D341Med (cell line): Measurements from ENCODE around the gene RAD51B.
"Not testable (repeated sequence)": the region's sequence is repeated elsewhere in the genome, so short reads cannot be mapped to it uniquely, and the experiment has no call there.

Experiments used
- DNase-seq: peaks from one replicate; pipeline ENCODE4 v3.0.0; 2012; ENCODE audit warnings: low spot score

The RAD51B gene

GRCh38 chr14:68081489-68081888 lies 261.9 kb downstream of the RAD51B start:
- no peak for DNase-seq

- DNase-seq, result no peak
Measured at GRCh38 chr14:68082698-68083291, 263.2 kb downstream of the RAD51B start.

- no peak for DNase-seq
Measured at GRCh38 chr14:68084256-68084655, 264.7 kb downstream of the RAD51B start.

- DNase-seq, result no peak
Measured at GRCh38 chr14:68085742-68086141, 266.2 kb downstream of the RAD51B start.

DNA sequence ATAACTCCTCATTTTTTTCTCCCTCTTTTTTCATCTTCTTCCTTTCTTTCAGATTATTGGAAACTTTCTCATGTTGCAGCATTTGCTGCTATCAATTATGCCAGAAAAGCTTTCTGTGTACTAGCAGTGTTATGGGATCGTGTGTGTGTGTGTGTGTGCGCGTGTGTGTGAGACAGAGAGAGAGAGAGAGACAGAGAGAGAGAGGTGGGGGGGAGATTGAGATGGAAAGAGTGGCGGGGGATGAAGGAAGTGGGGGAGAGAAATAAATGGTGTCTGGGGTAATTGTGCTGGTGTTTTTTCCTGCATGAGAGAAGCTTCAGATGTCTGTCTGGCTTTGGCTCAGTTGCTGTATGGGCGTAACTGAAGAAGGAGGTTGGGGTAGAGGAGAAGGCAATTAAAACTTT lies 268.9 kb downstream of the RAD51B start:
- DNase-seq, result no peak

DNA sequence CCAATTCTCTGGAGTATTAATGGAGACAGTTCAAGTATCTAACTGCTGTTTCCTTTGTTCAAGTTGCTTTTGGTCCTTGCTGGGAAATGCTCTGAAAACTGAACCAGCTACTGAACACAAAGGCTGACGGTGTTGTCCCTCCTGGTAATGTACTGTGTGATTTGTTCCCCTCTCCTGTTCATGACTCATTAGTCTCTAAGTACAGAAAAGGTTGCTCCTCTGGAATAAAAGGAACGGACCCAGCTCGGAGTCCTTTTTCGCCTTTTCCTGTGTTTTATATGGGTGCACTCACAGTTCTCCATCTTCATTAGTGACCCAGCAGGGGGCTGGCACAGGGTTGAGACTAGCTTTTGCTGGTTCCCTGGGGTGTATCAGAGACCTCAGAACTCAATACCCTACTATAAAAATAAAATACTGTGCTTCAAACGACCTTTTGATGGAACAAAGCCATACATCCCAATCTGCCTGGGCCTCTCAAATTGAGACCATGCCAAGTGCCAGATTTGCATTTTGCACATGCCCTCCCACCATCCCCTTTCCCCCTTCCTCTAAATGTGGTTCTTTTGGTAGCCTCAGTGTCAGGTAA lies 269.7 kb downstream of the RAD51B start:
- no peak for DNase-seq

DNA sequence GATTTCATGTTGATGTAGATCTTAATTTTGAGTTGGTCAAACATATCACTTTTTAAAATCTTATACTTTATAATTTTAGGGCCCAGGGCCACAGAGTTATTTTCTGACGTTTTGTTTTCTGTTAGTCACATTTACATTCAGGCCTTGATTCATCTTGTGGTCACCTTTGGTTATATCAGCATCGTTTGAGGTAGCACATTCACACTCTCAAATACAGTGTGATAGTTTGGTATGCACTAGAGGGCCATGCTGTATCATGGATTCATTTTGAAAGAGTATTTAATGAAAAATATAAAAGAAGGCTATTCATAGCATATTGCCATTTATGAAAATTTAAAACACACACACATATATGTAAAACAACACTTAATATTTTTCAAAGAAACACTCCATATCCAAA lies 274.6 kb downstream of the RAD51B start:
- DNase-seq, result no peak

DNA sequence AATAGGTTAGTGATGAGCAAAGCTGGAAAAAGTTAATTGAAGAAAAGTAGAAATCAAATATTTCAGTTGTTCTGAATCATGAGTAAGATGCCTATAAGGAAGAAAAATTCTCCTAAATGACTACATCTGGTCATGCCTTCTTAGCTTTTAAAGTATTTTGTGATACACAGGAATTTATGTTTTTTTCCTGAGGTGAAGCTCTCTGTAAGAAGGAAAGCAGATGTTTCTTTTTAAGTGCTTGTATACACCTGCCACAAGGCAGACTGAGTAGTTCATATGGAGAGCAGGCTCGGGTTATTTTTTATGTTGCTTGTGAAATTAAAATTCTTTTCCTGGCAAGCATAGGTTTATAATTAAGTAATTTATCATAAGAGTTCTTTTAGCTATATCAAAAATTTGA lies 275.2 kb downstream of the RAD51B start:
- DNase-seq, result no peak

DNA sequence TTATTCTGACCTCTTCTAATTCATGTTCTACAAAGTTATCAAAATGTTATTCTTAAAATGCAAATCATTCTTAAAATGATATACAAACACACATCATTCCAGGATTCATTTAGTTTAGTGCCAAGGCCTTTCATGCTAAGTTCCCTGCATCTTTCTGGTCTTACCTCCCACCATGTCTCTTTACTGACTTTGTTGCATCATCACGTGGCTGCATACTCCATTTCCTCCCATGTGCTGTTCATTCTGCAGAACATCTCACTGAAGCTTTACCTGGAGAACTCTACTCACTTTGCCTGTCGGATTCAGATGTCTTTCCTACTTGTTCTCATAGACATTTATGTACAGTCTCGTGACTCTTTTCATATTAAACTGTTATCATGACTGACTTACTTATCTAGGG lies 278.1 kb downstream of the RAD51B start:
- DNase-seq, result no peak

DNA sequence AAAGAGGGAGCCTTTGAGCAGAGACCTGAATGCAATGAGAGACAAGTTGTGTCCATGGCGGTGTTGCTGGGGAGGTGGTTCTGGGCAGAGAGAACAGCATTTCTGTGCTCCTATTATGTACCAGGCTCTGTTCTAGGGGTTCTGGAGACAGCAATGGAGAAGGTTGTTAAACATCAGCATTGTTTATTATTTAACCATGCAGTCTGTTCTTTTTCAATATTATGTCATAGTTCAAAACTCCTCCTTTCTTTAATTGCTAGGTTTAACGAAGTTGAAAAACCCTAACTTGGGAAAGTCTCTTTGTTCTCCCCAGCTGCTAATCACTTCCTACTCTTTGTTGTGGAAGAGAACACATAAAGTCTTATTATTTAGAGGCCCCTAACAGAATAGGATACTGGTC lies 279.3 kb downstream of the RAD51B start:
- no peak for DNase-seq

GRCh38 chr14:68099495-68100045 lies 280.0 kb downstream of the RAD51B start:
- no peak for DNase-seq

- not testable (repeated sequence) for DNase-seq
Measured at GRCh38 chr14:68101715-68102301, 282.2 kb downstream of the RAD51B start.

GRCh38 chr14:68103853-68104252 lies 284.3 kb downstream of the RAD51B start:
- no peak for DNase-seq

- DNase-seq, result no peak
Measured at GRCh38 chr14:68104518-68104917, 284.9 kb downstream of the RAD51B start.

DNA sequence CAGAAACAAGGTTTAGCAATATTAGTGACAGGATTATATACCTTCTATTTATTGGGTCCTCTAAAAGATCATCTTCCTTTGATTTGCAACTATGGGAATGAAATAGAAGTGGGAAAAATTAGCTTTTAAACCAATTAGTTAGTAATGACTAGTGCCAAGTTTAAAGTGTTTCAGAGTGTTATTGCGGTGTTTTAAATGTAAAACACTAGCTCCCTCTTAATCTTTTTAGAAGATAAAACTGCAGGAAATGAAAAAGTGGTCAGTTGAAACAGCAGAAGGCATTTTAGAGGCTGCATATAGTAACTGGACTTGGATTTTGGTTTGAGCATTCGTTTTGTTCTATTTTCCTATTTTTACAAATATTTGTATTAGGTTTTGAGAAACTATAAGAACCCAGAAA lies 286.2 kb downstream of the RAD51B start:
- DNase-seq, result no peak

- DNase-seq, result no peak
Measured at GRCh38 chr14:68106456-68106855, 286.9 kb downstream of the RAD51B start.

DNA sequence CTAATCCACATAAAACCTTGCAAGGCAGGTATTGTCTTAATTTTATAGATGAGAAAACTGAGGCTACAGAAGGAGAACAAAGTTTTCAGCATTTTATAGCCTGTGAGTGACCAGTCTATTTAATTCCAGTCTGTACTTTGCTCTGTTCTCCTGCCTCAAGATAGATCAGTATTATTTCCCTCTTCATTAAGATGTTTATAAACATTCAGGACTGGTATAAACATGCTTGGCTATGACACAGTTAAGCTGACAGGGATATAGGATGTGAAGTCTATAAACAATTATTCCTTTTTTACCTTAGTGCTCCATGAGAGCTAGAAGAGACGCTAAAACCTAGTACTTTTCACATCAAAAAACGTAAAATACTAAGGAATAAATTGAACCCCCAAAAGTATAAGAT lies 287.3 kb downstream of the RAD51B start:
- no peak for DNase-seq

GRCh38 chr14:68109132-68109900 lies 289.7 kb downstream of the RAD51B start:
- no peak for DNase-seq

- DNase-seq, result no peak
Measured at GRCh38 chr14:68111097-68111852, 291.7 kb downstream of the RAD51B start.

- DNase-seq, result no peak
Measured at GRCh38 chr14:68111853-68112270, 292.3 kb downstream of the RAD51B start.

DNA sequence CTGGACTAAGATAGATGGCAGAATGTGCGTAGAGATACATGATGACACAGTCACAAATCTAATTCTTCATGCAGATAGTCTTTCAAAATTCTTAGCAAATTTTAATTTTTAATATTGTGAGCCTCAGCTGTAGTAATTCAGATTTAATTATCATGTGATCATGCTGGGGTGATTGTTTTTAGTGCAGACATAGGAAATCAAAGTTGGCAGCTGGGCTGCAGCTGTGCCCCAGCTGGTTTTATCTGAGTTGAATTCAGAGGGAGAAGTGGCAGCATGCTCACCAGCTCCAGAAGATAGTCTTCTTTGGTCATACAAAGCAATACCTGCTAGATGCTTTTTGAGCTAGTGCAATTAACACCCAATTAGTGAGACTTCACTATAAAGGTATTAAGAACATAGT lies 292.9 kb downstream of the RAD51B start:
- no peak for DNase-seq

GRCh38 chr14:68113343-68113930 lies 293.9 kb downstream of the RAD51B start:
- DNase-seq, result no peak
